SH-SY5Y (cell line): Measurements from ENCODE around the gene MTA2.

Source experiments
- GATA2 ChIP-seq: IDR thresholded peaks from 2 replicates; pipeline ENCODE4 v1.6.1; 2011; ENCODE audit warnings: mild to moderate bottlenecking, low read depth, low read length
- GATA3 ChIP-seq: IDR thresholded peaks from 2 replicates; pipeline ENCODE4 v1.6.1; 2011; ENCODE audit warnings: low read depth, mild to moderate bottlenecking, low read length, moderate library complexity

MTA2 gene

GRCh38 chr11:62588966-62589637 lies 12.6 kb downstream of the MTA2 start:
- TF ChIP-seq GATA3 (no peak), GATA2 (no peak)

GRCh38 chr11:62580959-62581715 lies 20.5 kb downstream of the MTA2 start:
- TF ChIP-seq GATA3 (no peak), GATA2 (no peak)

DNA sequence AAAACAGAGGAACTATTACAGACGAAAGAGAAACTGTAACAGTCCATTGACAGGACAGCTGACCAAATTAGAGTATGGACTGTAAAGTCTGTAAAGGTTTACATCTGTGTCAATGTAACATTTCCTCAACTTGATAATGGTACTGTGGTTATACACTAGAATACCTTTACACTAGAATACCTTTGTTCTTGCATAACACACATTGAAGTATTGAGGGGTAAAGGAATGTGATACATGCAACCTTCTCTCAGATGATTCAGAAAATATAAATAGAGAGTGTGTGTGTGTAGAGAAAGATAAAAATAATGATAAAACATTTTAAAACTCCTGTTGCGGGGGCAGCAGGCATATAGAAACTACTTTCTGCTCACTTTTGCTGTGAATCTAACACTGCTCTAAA lies 22.4 kb downstream of the MTA2 start:
- TF ChIP-seq GATA2 (no peak), GATA3 (no peak)

- TF ChIP-seq GATA2 (no peak), GATA3 (no peak)
Measured at GRCh38 chr11:62578541-62578940, 23.1 kb downstream of the MTA2 start.

DNA sequence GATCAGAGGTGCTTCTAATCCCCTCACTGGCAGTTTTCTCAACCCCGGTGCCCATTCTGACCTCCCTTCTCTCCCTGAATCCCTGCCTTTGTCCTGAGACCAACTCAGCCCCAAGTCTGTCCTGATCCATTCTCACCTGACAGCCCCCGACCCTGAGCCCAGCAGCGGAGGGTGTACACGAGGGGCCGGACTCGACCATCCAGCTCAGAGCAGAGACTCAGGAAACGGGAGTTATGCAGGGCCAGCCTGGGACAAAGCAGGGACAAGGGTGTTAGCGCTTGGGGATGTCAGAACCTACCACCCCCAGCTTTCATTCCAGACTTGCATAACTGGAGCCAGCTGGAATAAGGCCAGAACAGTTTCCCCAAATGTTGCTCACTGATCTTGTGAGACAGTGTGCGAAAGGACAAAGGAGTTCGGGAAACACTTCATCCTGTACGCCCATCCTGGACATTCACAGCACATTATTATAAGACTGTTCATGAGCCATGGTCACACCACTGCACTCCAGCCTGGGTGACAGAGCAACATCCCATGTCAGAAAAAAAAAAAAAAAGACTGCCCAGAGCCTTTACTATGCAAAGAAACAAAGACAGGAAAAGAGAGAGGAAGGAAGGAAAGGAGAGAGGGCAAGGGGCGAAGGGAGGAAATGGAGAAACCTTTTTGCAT lies 24.5 kb downstream of the MTA2 start:
- TF ChIP-seq GATA2 (no peak), GATA3 (no peak)

DNA sequence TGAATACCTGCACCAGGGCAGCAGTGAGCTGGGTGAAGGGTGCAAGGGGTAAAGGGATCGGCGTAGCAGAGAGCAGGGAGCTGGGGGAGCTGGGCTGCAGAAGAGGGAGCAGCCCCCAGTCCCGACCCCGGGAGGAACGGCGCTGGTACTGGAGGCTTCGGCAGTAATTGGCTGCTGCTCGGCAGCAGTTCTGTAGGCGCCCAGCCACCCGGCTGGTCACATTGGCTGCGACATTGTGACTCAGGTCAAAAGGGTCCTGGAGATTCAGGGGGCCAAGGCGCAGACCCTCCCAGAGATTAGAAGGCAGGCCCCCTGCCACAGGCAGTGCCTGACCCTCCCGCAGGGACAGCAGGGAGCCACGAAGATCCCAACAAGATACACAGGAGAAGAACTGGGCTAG lies 25.8 kb downstream of the MTA2 start:
- no peak for TF ChIP-seq GATA2
- TF ChIP-seq GATA3 = no peak

DNA sequence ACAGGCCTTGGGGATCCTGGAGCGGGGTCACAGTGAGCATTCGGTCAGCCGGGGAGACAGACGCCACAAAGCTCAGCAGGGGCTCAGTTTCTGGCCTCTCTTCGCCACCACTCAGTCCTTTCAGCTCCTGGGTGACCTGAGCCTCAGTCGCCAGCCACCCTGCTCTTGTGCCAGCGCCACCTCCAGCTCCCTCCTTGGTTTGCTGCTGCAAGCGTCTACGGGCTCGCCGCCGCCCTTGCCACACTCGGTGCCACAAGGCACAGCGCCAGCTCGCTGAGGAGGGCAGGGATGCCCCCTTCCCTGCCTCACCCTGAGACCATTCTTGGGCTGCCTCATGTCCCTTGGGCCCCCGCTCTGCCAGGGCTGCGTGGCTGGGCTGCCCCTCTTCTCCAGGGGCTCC lies 26.5 kb downstream of the MTA2 start:
- no peak for TF ChIP-seq GATA3
- TF ChIP-seq GATA2 = no peak

DNA sequence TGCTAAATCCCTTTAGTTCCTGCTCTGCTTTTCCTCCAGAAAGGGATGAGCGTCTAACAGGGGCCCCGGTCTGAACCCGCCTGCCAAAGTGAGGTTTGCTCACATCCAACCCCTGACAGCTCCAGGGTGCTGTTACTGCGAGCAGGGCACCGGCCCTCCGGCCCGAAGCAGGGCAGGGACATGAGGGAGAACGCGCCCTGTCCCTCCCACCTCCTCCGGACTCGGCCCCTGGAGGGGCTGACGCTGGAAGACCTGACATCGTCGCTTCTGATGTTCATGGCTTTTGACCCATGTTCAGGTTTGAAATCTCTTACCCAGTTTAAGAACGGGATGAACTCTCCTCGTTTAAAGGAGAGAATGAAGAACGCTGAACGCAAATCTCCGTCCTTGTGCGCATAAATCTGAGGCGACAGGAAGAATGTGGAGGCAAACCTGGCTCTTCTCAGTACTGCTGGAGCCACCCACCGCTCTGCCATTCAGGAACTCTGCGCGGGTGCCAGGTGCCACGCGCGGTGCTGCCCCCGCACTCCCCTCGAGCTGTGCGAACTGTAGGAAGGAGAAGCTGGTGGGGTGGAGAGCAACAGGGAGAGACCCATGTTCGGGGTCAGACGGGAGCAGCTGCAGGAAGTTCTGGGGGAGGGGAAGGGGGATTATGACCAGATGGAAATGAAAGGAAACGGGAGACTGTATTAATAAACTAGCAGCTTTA lies 27.1 kb downstream of the MTA2 start:
- no peak for TF ChIP-seq GATA2
- no peak for TF ChIP-seq GATA3

DNA sequence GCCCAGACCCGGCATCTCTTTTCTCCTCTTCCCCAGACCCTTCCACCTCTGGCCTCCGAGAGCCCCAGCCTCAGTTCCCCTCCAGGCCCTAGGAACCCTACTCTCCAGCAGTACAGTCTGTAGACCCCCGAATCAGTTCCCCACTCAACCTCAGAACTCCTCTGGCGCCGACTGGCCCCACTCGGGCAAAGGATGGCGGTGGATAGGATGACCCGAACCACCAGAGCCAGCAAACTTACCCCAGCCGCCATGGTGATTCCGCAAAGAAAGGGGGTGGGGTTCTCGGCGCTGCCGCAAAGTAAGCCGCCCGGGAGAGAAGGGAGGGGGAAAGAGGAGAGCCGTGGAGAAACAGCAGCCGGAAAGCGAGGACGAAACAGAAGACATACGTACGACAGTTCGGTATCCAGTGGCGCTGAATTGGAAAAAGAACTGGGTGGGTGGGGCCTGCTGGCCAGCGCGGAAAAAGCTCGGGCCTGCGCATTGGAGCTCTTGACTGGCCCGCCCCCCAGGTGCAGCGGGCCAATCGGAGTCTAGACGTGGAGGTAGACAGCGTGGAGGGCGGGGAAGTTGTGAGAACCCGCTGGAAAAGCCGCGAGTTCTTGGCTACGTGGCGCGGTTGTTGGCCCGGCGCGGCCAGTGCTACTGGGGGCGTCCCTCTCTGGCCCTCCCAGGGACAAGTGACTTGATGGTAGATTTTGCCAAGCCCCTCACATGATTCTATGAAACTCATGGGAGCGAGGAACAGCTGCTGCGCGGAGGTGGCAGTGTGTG lies 27.9 kb downstream of the MTA2 start, which contains the start of gene EEF1G:
Gene EEF1G (minus strand): TSS at position 300 of the 771 bp plus-strand sequence. CDS start 49 bp downstream, at position 251.
- no peak for TF ChIP-seq GATA2
- TF ChIP-seq GATA3 = no peak

DNA sequence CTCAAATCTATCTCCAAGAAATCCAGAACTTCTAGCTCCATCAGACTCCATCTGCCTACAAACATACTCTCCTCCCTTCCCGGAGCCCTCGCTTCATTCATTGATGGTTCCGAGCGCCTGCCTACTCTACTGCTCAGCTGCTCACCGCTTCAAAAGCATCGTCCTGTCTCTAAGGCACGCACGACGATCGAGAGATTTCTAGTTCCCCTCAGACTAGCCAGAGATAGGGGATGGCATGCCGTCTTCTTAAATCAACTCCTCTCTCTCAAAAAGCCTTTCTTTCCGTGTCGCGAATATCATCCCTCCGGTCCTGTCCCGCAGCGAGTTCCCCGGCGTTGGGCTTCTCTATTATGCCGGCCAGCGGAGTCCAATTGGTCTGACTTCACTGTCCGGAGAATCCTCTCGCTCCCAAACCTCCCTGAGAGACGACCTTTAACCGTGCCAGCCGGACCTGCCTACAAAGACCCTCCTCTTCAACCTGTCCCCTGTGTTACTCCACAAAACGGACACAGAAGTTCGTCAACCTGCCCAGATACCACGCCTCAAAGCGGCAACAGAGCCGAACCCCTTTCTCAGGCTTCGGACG lies 28.6 kb downstream of the MTA2 start:
- no peak for TF ChIP-seq GATA2
- no peak for TF ChIP-seq GATA3

DNA sequence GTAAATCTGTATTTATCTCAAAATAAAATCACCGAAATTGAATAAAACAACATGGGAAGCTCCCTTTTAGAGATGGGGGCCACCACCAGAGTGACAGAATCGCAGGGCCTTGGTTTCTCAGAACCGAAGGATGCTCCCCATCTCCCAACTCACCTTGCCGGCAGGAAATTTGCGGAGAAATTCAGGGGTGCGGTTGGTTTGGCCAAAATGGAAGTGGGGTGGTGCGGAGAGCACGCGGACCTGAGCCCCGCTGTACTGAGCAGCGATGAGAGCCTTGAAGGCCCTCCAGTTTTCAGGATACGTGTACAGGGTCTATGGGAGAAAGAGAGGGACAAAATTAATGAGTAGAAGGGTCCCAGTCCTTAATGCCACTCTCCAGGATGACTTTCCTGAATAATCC lies 29.2 kb downstream of the MTA2 start:
- no peak for TF ChIP-seq GATA2
- no peak for TF ChIP-seq GATA3

- no peak for TF ChIP-seq GATA2
- TF ChIP-seq GATA3 = no peak
Measured at GRCh38 chr11:62569611-62570010, 32.1 kb downstream of the MTA2 start.

DNA sequence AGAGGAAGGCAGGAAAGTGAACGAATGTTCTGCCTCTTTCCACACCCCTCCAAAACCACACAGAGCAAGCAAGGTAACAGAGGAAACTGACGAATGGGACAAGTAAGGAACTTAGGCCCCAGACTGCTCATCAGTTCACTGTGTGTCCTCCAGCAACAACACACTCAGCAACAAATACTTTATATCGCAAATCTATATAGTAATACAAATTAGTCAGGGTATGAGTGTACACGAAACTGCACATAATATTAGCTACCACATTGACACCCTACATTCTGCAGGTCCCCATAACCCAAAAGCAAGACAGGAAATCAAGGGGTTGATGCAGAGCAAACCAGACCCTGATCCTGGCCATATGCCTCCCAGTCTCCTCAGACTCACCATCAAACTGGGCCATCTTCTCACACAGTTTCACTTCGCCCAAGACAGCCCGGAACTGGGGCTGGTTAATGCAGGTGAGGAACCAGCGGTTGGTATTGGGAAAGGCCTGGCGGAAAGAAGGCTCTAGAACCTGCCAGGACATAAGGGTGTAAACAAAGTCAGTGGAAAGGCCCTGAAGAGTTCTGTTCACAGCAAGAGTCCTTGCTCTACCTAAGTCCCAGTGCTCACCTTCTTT lies 34.5 kb downstream of the MTA2 start:
- no peak for TF ChIP-seq GATA2
- TF ChIP-seq GATA3 = no peak
